GM18861 (cell line): ENCODE results near the gene RIPOR1.

Experiments
- ATAC-seq: cut with Tn5 transposase; IDR thresholded peaks from one replicate; pipeline ENCODE4 v1.9.1; 2021; ENCODE audit not compliant: unreplicated experiment

The RIPOR1 gene

DNA sequence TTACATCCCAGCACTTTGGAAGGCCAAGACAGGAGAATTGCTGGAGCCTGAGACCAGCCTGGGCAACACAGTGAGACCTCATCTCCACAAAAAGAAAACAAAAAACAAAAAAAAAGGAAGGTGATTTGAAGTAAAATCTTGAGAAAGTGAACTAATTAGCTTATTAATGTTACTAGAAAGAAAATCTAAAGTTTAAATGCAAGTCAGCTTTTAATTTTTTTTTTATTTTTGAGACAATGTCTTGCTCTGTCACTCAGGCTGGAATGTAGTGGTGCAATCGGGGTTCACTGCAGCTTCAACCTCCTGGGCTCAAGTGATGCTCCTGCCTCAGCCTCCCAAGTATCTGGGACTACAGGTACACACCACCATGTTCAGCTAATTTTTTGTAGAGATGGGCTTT is 30.2 kb downstream of the RIPOR1 start:
- ATAC-seq: no peak

DNA sequence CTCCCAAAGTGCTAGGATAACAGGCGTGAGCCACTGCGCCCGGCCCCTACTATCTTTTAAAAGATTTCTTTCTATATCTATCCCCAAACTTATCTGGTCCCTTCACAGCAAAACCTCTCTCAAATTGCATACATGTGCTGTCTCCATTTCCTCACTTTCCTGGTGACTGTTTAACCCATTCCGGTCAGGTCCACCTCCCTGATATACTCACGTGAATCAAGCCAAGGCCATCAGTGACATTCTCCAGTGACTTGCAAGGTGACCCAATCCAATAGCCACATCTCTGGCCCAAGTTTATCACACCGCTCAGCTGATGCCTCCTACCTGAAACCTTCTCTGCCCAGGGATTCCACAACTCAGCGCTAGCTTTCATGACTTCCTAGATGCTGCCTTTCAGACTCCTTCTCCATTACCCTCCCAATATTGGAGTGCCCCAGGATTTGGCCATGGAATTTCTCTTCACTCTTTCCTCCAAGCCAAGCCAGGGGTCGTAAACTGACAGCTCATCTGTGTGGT is 32.3 kb downstream of the RIPOR1 start:
- no peak for ATAC-seq

DNA sequence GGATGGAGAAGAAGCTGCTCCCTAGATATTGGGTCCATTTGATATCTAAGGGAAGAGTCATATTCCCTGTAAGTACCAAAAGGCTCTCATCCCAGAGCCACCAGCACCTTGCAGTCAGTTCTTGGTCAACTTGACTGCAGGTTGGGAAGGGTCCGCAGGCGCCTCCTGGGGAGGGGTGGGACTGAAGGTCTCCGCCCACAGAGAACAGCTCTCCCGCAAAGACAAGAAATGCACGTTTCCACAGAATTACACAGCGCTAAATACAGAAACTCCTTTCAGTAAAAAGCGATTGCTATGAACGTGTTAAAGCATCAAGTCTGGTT is 32.8 kb downstream of the RIPOR1 start:
- ATAC-seq: no peak

DNA sequence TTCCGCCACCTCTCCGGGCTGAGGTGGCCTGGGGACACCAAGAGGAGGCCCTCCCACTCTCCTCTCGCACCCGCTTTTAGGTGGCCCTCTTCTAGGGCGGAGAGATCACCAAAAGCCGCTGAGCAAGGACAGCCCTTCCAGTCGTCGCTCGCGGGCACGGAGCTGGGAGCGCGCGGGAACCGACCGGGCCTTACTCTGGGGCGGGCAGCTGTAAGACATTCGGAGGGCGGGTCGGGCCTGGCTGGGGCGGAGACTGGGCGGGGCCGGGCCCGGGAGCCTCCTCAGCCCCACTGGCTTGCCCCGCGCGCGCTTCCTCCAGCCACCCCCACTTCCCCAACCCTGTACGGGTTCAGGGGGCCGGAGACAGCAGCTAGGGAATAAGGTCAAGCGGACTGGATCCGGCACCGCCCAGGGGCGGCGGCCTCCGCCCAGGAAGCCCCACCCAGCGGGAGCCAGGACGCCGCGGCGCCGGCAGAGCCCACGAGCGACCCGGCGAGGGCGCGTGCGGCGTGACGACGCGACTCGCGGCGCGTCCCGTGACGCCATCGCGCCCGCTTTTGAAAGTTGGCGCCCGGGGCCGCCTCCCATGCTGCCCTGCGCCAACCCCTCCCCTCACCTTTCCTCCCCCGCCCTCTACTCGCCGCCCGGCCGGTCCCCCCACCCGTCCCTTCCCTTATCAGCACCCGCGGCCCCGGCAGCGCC is 33.3 kb downstream of the RIPOR1 start:
- peak; percentile 78 for ATAC-seq

DNA sequence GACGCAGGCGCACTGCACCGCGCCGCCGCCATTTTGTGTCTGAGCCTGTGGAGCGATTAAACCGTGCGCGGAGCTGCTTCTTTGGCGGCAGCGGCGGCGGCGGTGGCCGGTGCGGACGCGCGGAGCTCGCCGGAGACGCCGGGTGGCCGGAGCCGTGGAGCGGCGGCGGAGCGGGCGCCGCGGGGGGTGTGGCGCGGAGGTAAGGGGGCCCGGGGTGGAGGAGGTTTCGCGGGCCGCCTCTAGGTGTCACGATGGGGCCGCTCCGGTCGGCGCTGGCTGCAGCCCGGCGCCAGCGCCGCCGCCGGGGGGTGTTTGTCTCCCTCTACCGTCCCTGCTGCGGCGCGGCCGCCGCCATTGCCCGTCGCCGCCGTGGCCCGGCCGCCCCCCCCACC is 33.9 kb downstream of the RIPOR1 start, which contains the start of gene CTCF:
CTCF (plus strand) TSS at position 1 of the 392 bp plus-strand sequence. CDS start 48,307 bp downstream, outside the sequence.
- peak; percentile 25 for ATAC-seq

DNA sequence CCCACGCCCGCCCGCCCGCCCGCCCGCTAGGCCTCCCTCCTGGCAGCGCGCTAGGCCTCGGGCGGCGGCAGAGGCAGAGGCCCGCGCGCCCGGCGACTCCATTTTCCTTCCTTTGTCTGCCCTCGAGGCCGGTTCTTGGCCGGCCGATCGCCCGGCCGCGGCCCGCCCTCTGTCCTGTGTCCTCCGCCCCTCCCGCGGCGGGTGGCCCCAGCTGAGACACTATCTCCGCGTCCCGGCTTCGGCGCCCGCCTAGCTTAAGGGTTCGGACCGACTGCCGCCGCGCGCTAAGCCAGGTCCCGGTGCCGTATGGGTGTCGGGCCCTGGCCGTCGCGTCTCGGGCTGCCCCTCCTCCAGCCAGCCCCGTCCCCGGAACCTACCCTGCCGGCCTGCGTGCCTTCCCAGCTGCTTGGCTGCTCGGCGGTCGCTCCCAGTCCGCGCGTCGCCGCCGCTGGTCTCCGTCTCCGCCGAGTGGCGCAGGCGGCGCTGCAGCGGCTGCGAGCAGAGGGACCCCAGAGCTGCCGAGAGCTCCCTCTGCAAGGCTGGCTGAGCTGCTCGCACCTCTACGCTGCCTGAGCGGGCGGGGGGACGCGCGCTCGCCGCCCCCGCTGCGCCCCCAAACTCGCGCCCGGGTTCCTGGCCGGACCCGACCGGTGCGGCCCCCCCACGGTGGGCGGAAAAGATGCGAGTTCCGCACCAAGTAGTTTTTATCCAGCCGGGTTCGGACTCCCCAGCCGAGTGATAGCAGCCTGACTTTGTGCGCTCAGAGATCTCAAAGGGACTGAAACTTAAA is 34.5 kb downstream of the RIPOR1 start:
- peak; percentile 12 for ATAC-seq

DNA sequence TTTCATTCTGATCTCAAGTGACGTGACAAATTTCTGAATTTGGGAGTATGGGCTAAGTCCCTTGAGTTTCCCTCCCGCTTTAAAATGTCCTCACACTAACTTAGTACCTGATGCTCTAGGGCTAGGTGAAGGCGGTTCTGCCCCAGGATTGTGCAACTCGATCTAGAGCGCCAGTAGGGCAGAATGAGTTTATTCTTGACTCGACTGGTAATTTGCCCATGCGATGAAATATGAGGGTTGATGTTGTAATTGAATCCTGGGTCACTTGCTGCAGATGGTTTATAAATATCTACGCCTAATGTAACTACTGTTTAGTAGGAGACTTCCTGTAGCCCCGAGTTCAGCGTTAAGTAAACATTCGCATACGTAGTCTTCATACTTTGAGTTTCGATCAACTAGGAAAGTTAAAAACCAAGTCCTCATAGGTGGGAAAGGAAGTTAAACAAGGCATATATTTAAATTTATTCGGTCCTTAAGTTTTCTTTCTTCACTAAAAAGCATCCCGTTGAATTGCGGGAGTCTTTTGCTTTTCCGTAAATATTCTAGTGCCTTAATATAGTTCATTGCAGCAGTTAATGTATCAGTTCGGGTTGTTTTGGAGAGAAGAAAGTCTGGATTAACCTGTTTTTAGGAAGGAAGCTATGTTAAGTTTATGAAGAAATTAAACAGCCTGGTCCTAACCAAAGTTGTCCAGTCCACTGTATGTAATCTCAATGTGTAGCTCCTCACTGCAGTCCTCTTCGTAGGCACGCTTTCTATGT is 35.3 kb downstream of the RIPOR1 start:
- ATAC-seq: no peak

DNA sequence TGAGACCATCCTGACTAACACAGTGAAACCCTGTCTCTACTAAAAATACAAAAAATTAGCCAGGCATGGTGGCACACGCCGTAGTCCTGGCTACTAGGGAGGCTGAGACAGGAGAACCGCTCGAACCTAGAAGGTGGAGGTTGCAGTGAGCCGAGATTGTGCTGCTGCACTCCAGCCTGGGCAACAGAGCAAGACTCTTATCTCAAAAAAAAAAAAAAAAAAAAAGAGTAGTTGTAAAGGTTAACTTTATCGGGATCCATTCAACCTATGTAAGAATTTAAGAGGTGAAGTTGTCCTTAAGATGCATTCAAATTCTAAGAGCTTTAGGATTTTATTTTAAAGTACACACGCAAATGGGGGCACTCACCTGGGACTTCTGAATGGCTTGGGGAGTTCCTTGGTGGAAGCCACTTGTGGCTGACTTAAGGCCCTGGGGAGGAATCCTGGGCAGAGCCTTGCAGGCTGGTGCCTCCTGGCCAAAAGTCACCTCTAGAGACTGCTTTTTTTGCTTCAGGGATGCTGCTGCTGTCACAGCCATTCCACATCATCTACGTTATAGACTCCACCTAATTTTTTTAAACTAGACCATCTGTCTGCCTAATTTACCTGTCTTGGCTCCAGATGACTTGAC is 37.0 kb downstream of the RIPOR1 start:
- ATAC-seq: no peak

DNA sequence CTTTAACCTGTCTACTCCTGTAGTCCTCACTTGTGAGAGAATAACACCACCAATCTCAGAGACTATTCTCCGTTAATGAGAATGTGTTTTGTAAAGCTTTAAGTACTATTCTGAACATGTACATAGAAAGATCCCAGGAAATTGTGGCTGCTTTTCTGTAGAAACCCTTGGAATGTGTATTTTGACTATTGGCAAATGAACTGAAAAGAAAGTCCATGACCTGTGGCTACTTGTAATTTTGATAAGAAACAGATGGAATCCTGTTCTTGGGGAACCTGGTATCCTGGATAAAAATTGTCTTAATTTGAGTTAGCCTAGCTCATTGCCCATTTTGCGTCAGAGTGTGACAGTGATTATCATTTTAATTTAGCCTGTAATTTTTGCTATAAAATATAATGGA is 42.8 kb downstream of the RIPOR1 start:
- no peak for ATAC-seq

DNA sequence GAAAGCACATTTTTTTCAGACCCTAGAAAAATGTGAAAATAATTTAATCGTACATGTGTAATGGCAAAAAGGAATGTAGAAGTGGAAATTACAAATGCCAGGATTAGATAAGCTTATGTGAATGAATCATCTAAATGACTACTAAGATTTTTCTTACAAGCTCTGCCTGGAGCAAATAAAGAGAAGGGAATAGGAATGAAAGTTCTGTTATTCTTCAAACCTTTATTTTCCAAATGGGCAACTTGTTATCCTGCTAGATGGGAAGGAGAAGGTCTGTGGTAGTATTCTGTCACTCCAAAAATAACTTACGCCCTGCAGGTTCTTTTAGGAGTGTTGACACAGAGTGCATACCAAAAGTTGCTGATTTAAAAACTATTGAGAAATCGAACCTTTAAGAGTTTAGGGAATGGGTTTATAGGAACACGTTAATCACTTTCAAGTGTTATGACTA is 43.4 kb downstream of the RIPOR1 start:
- ATAC-seq: no peak

DNA sequence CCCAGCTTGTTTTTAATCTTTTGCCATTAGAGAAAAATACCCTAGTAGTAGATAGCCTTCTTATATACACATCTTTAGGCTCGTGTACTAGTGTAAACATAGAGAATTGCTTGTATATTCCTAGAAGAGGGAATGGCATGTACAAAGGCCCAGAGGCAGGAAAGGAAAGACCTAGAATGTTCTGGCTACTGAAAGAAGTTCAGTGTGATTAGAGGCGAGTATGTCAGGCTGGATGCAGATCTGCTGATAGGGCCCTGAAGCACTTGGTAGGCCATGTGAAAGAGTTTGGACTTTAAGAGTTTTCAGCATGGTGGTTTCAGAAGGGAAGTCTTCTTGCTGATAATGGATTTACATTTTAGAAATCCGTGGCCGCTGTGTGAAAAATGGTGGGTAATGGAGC is 51.1 kb downstream of the RIPOR1 start:
- ATAC-seq: no peak

DNA sequence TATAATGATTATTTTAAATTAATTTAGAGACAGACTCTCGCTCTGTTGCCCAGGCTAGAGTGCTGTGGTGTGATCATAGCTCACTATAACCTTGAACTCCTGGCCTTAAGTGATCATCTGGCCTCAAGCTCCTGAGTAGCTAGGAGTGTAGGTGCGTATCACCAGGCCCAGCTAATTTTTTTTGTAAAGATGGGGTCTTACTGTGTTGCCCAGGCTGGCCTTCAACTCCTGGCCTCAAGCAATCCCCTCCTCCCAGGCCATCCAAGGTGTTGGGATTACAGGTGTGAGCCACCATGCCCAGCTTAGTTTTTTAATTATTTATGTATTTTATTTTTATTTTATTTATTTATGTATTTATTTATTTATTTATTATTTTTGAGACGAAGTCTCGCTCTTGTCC is 51.6 kb downstream of the RIPOR1 start:
- no peak for ATAC-seq

DNA sequence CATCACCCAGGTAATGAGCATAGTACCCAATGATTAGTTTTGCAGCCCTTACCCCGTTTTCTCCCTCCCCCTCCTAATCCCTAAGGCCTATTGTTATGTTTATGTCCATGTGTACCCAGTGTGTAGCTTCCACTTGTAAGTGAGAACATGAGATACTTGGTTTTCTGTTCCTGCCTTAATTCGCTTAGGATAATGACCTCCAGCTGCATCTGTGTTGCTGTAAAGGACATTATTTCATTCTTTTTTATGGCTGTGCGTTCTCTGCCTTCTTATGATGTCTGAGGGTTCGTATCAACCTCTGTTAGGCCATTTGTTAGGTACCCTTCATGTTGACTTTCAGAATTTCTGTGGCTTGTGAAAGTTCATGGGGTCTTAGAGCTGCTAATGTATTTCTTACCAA is 64.7 kb downstream of the RIPOR1 start:
- ATAC-seq: no peak

DNA sequence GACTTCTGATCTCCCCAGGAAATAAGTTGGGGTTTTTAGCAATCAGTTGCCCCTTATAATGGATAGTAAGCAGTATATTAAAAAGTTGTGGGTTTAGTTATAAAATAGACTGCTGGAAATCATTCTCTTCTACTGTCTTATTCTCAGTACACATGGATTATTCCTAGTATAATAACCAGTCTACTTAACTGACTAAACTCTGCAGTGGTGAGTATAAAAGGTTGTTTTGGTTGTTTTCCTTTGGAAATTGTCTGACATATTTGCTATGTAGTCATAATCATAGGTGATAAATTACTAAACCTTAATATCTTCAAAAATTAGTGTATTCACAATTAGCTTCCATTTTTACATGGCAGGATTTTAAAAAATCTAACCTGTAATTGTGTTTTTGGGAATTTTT is 65.1 kb downstream of the RIPOR1 start:
- ATAC-seq: no peak

DNA sequence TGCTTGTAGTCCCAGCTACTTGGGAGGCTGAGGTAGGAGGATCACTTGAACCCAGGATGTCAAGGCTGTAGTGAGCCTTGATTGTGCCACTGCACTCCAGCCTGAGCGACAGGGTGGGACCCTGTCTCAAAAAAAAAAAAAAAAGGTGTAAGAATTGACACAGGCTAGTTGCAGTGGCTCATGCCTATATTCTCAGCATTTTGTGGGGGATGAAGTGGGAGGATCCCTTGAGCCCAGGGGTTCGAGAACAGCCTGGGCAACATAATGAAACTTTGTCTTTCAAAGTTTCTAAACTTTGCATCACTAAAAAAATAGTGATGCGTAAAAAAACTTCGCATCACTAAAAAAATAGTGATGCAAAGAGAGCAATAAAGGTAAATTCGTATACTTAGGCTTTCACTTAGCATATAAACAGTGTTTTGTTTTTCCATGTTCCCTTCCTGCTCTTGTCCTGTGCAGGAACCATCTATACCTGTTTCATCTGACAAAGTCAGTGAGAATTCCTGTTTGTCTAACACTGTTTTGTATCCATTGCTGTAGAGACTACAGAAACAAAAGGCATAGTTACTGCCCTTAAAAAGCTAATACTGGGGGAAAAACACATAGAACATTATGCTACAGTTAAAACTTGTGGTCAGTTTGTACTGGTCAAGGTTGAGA is 65.8 kb downstream of the RIPOR1 start:
- no peak for ATAC-seq

DNA sequence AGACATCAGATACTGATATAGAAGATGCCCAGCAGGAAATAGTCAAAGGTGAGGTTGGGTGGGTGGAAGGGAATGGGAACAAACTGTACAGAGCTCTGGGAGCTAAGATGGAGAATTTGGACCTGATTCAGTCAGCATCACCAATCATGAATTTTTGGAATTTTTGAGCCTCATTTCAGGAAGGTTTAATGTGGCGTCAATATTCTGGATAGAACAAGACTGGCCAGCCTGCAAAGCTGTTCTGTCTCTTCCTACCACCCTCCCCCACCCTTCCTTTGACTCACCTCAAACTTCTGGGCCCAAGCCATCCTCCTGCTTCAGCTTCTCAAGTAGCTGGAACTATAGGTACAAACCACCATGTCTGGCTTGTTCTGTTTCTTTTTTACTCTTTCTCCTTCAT is 66.3 kb downstream of the RIPOR1 start:
- no peak for ATAC-seq
